HG02973 (cell line): Measurements from ENCODE around the gene LYRM9.
"Not testable (repeated sequence)": the region's sequence is repeated elsewhere in the genome, so short reads cannot be mapped to it uniquely, and the experiment has no call there.

ENCODE experiments used
- ATAC-seq: cut with Tn5 transposase; IDR thresholded peaks from one replicate; pipeline ENCODE4 v1.9.1; 2021; ENCODE audit warnings: moderate library complexity; ENCODE audit not compliant: unreplicated experiment

Gene LYRM9

GRCh38 chr17:27892866-27893769 is at the start of gene LYRM9:
TSS of gene LYRM9 (minus strand) at chr17:27893365. CDS start at chr17:27882694, 10,671 bp downstream.
- ATAC-seq = peak; percentile 91

GRCh38 chr17:27940503-27941428 is 47.6 kb upstream of the LYRM9 start:
- ATAC-seq = no peak

- ATAC-seq = peak; percentile 81
Observed at GRCh38 chr17:27939474-27940465, 46.6 kb upstream of the LYRM9 start.

GRCh38 chr17:27938864-27939263 is 45.7 kb upstream of the LYRM9 start:
- ATAC-seq = no peak

GRCh38 chr17:27938241-27938640 is 45.1 kb upstream of the LYRM9 start:
- ATAC-seq = no peak

- ATAC-seq = no peak
Observed at GRCh38 chr17:27937025-27937546, 43.9 kb upstream of the LYRM9 start.

GRCh38 chr17:27930000-27930399 is 36.8 kb upstream of the LYRM9 start:
- ATAC-seq = no peak

GRCh38 chr17:27928587-27928986 is 35.4 kb upstream of the LYRM9 start:
- ATAC-seq = no peak

GRCh38 chr17:27927781-27928180 is 34.6 kb upstream of the LYRM9 start:
- no peak for ATAC-seq

- no peak for ATAC-seq
Observed at GRCh38 chr17:27921599-27921998, 28.4 kb upstream of the LYRM9 start.

GRCh38 chr17:27921077-27921476 is 27.9 kb upstream of the LYRM9 start:
- ATAC-seq = no peak

- no peak for ATAC-seq
Observed at GRCh38 chr17:27920569-27920968, 27.4 kb upstream of the LYRM9 start.

- no peak for ATAC-seq
Observed at GRCh38 chr17:27919079-27919478, 25.9 kb upstream of the LYRM9 start.

- no peak for ATAC-seq
Observed at GRCh38 chr17:27918498-27918897, 25.3 kb upstream of the LYRM9 start.

GRCh38 chr17:27917000-27917399 is 23.8 kb upstream of the LYRM9 start:
- no peak for ATAC-seq

GRCh38 chr17:27915709-27916108 is 22.5 kb upstream of the LYRM9 start:
- ATAC-seq = no peak

- no peak for ATAC-seq
Observed at GRCh38 chr17:27914382-27914781, 21.2 kb upstream of the LYRM9 start.

- ATAC-seq = no peak
Observed at GRCh38 chr17:27912964-27913363, 19.8 kb upstream of the LYRM9 start.

- ATAC-seq = not testable (repeated sequence)
Observed at GRCh38 chr17:27912299-27912698, 19.1 kb upstream of the LYRM9 start.

- no peak for ATAC-seq
Observed at GRCh38 chr17:27907976-27908558, 14.9 kb upstream of the LYRM9 start.
